Daoy (cell line): ENCODE results near the gene ZNF75A. TPM values are rescaled to one million over a fixed set of nuclear protein-coding genes. Genes with fewer than 3 reads are reported as not detected.

Source experiments
- total RNA-seq: library from RNA; depleted of rRNA; stranded (reverse); fragments of >200 nt; shearing (Covaris generic); gene quantifications from 2 replicates; pipeline ENCODE4 v1.2.3, GENCODE V29; 2014; rRNA removed

ZNF75A gene
- total RNA-seq, 1 experiment from 2014 or later, result 20.7 TPM

Other genes with a start within 250 kb of the ZNF75A start
- 362 and 393 TPM in 2 replicates for gene IL32, start 239.9 kb upstream of the ZNF75A start, total RNA-seq
- gene ZSCAN10, start 206.2 kb upstream of the ZNF75A start, total RNA-seq, result not detected in 2 replicates
- gene ZNF205, start 192.9 kb upstream of the ZNF75A start, total RNA-seq, result 6.6 and 10.5 TPM in 2 replicates
- 3.7 and 5.6 TPM in 2 replicates for gene ZNF213, start 170.5 kb upstream of the ZNF75A start, total RNA-seq
- not detected in 2 replicates for gene OR1F1, start 117.3 kb upstream of the ZNF75A start, total RNA-seq
- 8.0 and 8.7 TPM in 2 replicates for gene ZNF200, start 70.3 kb upstream of the ZNF75A start, total RNA-seq
- gene MEFV, start 48.9 kb upstream of the ZNF75A start, total RNA-seq, result 0.21 and 0.34 TPM in 2 replicates
- gene ZNF263, start 22.0 kb upstream of the ZNF75A start, total RNA-seq, result 28.8 and 61.1 TPM in 2 replicates
- 3.5 and 4.1 TPM in 2 replicates for gene TIGD7, start 67 bp upstream of the ZNF75A start, total RNA-seq
- gene OR2C1, start 50.4 kb downstream of the ZNF75A start, total RNA-seq, result not detected in 2 replicates
- gene ZSCAN32, start 95.5 kb downstream of the ZNF75A start, total RNA-seq, result 7.6 and 14.2 TPM in 2 replicates
- 3.8 and 7.4 TPM in 2 replicates for gene ZNF174, start 95.7 kb downstream of the ZNF75A start, total RNA-seq
- not detected in 2 replicates for gene ZNF597, start 138.0 kb downstream of the ZNF75A start, total RNA-seq
- 0.83 and 2.2 TPM in 2 replicates for gene NAA60, start 138.2 kb downstream of the ZNF75A start, total RNA-seq
- not detected in 2 replicates for gene C16orf90, start 190.0 kb downstream of the ZNF75A start, total RNA-seq
- gene CLUAP1, start 195.5 kb downstream of the ZNF75A start, total RNA-seq, result 19.2 and 21.9 TPM in 2 replicates